Measurements from ENCODE around the gene NARF. TPM values are rescaled to one million over a fixed set of nuclear protein-coding genes. Genes with fewer than 3 reads are reported as not detected.

NARF gene
- total and polyA plus RNA-seq, 2 of the 8 experiments (the other 6 are each of a cell fraction or from before 2014, with no cell fraction given): 97.4 to 131 TPM

DNA sequence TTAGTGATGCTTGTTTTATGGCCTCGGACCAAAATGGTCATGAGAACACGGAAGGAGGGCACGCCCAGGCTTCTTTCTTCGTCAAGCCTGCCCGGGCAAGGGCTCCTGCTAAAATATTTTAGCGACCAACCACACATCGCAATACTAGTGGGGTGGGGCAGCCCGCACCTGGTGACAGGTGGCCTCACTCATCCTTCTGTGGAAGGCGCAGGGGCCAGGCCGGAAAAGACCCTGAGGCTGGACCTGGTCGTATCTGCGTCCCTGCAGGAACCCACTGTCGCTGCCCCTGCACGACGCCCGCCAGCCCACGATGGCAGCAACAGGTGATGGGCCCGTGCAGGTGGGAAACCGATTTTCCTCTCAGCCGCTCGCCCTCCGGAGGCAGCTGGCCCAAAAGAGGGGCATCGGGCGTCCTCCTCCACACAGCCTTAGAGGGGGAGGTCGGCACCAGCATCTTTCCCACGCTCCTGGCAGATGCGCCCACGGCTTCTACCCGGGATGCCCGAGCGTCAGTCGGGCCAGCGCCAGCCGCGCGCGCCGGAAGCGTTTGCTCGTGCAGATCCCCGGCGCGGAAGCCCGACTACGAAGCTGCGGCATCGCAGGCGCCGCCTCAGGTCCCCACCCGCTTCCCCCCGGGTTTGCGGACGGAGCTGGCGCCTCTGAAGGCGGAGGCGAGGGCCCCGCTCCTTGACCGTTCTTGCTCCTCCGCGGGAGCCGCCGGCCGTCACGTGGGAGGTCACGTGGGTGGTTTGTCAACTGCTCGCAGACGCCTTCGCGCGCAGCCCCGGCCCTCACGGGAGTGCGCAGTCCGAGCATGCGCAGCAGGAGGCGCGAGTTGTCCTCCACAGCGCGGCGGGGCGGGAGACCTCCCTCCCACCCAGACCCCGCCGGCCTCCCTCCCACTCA, 38.2 kb downstream of the NARF start (continued):
- TF ChIP-seq ATF2 (IDR thresholded peaks at IDR 0.05; ENCODE audit: low read length) (no peak), SP2 (IDR thresholded peaks at IDR 0.05; ENCODE audit: low read length) (no peak), JUND (IDR thresholded peaks at IDR 0.05; ENCODE audit: low read length) (no peak), KDM5A (IDR thresholded peaks at IDR 0.05; ENCODE audit: low read length) (no peak), CEBPB (IDR thresholded peaks at IDR 0.05; ENCODE audit: low read depth, low read length) (no peak), CHD2 (IDR thresholded peaks at IDR 0.05; ENCODE audit: low read length) (0 out of 2 replicates have a peak, but pooled peaks have one; percentile 15), ASH2L (IDR thresholded peaks at IDR 0.05; ENCODE audit: low read length) (peak; percentile 88), NANOG (IDR thresholded peaks at IDR 0.05; ENCODE audit: insufficient read depth, low read depth, low read length, poor library complexity, severe bottlenecking) (no peak), SIN3A (conservative IDR thresholded peaks at IDR 0.05 in 1 of 2, IDR thresholded peaks at IDR 0.05 in 1 of 2; ENCODE audit: low read depth in 1 of 2, low read length in 2 of 2) (peak; percentile 61 to 80; a peak in 2 of 4 replicates), ATF3 (IDR thresholded peaks at IDR 0.05; ENCODE audit: insufficient read depth, low read depth, low read length) (peak; percentile 97), MAFK (IDR thresholded peaks at IDR 0.05; ENCODE audit: low read depth, low read length) (no peak), HDAC2 (IDR thresholded peaks at IDR 0.05; ENCODE audit: borderline replicate concordance in 1 of 2, low read depth in 2 of 2, low read length in 2 of 2) (peak in 1 of 2 experiments; percentile 55; a peak in 1 of 4 replicates), CBX5 (IDR thresholded peaks at IDR 0.05; ENCODE audit: low read depth, low read length) (no peak), TEAD4 (IDR thresholded peaks at IDR 0.05; ENCODE audit: low read depth, low read length) (no peak), MAX (IDR thresholded peaks at IDR 0.05) (peak; percentile 94), GTF2F1 (IDR thresholded peaks at IDR 0.05; ENCODE audit: borderline replicate concordance, low read depth, low read length) (no peak), TAF1 (IDR thresholded peaks at IDR 0.05; ENCODE audit: low read depth, low read length) (0 out of 2 replicates have a peak, but pooled peaks have one; percentile 44), NRF1 (IDR thresholded peaks at IDR 0.05; ENCODE audit: low read depth, low read length) (peak; percentile 41), RNF2 (IDR thresholded peaks at IDR 0.05; ENCODE audit: borderline replicate concordance, low read depth, low read length, missing control alignments, poor library complexity, severe bottlenecking) (no peak), EZH2 (IDR thresholded peaks at IDR 0.05; ENCODE audit: low read depth, low read length, severe bottlenecking) (no peak)
